ENCODE results near the gene BICC1.

The BICC1 gene

DNA sequence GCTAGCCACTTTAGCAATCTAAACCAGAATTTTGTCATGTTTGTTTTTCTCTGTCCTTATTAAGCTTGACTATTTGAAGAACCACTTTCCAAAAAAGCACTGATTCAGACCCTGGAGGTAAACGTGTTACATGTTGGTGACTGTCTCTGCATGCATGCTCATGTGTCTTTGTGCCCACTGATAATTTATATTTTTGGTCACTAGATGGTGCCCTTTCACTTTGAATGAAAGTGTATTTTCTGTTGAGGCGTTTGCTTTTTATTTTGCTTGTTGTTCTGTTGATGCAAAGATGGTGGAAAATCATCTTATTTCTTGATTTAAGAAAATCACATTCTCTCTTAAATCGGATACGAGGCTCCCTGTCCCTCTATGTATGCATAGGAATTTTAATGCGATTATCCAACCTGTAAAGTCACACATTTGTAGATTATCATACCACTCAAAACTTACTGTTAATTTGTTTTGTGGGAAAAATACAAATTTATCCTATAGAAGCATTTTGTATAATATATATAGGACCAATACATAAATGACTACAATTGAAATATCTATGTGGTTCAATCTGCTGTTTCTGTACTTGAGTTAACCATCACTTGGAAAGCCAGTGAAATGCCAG, 269.3 kb downstream of the BICC1 start:
- DNase-seq (ENCODE audit: low read depth) = no peak

DNA sequence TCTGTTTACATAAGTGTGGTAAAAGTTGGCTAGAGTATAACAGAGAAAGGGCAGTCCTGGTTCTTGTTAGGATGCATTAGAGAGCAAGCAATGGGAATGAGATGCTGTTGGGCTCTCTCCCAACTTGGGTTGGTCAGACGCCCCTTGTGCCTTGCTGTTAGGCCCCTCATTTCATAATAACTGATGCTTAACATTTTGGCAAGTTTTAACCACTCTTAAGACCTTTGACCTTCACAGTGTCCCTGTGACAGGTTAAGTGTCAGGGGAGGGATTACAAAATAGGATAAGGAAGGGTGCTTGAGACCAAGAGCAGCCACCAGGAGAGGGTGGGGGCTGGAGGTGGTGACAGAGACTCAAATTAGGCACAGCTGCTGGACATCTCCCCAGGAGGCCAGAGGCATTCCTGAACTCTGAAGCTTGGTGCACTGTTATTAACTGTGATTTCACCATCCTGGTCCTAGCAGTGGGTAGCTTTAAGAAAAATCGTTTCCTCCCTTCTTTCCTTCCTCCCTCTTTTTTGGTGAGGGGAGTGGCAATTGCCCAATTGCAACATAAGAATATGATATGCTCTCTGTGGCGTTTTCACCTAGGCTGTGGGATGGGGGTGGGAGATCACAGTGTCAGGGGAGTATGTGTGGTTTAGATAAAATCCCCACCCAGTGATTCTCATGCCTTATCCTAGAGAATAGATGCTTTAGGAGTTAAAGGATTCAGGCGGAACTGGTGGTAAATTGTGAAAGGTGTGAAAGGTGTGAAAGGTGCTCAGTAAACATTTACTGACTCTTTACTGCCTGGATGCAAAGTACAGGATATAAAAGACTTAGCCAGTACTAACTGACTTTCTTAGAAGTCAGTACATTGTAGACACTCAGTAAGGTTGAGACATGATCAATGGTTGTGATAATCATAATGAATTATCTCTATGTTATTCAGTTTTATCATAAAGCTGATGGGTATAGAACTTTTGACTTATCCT, 270.5 kb downstream of the BICC1 start:
- DNase-seq (ENCODE audit: low read depth) = no peak

DNA sequence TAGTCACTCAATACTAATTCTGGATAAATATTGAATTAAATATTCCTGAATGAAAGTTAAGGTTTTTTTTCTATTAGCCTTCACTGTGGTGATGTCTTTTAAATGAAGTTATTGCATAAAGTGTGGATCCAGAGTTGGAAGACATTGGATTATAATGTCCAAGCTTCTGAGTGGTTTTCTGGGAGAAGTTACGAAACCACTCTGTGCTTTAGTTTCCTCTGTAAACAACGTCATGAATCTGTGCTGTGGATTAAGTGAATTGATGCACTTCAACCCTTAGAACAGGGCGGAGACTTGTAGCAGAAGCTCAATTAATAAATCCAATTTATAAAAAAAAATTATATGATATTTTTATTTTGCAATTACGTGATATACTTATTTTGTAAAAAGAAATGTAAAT, 271.7 kb downstream of the BICC1 start:
- no peak for DNase-seq (ENCODE audit: low read depth)

DNA sequence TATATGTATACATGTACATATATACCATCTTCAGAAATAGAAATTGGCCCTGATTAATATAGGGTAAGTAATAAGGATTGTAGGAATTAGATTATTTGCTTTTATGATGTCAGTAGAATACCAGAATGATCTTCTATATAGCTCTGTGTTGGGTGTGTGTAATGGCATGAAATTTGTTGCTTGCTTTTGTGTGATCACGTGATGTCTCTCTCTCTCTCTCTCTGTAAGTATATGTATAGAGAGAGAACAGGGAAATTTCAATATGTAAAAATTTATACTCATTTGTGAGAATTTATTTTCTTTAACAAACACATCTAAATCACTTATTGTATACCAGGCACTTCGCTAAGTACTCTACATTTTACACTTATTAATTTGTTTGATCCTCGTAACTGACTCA, 272.7 kb downstream of the BICC1 start:
- DNase-seq (ENCODE audit: low read depth) = no peak

DNA sequence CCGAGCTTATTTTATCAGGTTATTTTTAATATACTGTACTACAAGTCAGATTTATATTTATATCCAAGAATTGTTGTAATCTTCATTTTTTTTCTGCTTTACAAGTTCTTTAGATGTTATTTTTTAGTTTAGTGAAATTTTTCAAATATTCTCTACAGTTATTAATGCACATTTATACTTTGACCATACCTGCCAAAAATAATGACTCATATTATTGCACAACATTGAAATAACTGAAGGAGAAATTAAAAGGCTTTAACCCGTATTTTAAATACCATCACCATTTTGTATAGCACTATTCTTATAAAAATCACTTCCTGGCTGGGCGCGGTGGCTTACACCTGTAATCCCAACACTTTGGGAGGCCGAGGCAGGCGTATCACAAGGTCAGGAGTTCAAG, 278.5 kb downstream of the BICC1 start:
- DNase-seq (ENCODE audit: low read depth) = no peak

DNA sequence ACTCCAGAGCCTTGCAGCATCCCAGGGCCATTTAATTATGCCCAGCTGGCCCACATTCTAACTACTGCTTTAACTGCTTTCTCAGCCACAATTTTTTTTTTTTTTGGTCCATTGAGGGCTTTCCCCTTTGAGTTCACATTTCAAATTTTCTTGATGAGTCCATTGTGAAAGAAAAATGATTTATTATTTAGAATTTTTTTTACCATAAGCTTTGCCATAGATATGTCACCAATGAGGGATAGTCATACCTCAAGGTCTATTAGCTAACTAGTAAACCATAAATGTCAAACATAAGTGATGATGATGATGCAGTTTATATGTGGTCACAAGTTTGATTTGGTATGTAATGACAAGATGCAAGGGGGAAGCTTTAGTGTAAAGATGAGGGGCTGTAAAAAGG, 282.9 kb downstream of the BICC1 start:
- DNase-seq (ENCODE audit: low read depth) = no peak

DNA sequence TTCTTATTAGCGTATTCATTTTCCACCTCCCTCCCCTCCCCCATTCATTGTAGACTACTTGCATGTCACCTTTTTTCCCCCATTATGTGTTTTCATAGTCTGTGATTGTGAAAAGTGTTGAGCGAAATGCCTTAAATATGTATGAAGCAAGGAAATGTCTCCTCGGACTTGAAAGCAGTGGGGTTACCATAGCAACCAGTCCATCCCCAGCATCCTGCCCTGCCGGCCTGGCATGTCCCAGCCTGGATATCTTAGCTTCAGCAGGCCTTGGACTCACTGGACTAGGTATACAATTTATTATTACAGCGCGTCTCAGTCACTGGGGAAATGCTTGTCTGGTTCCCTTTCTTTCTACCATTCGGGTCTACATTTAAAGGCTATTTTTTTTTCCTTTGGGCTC, 283.6 kb downstream of the BICC1 start:
- DNase-seq (ENCODE audit: low read depth) = no peak

DNA sequence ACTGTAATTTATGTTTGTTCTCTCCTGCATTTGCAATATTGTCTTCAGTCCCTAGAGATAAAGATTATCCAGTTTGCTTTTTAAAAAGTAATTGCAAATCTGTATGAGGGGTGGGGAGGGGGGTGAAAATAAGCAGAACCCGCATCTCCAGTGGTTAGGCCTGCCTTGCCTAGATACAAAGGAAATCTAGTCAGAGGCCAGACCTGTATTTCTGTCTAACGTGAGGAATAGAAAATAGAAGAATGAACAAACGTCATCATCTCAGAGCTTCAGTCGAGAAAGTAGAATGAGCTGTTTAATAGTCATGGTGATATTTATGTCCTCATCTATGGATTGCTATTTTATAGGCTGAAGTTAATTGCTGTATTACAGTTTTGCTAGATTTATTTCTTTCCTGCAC, 284.2 kb downstream of the BICC1 start:
- DNase-seq (ENCODE audit: low read depth) = no peak

DNA sequence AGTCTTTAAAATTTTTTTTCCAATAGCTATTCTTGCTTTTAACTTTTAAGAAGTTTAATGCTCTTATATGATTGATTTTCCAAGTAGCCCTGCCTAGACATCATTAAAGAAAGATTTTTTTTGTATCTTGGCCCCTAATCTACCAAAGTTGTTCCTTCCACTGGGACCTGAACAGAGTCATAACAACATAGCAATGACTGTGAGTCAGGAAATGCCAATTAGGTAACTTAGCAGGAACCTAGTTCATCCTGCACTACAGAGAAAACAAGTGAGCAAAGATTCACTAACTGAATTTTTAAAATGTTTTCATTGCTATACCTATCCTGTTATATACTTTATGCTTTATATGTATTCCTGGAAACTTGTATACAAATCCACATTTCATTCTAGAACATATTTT, 284.7 kb downstream of the BICC1 start:
- DNase-seq (ENCODE audit: low read depth) = no peak

DNA sequence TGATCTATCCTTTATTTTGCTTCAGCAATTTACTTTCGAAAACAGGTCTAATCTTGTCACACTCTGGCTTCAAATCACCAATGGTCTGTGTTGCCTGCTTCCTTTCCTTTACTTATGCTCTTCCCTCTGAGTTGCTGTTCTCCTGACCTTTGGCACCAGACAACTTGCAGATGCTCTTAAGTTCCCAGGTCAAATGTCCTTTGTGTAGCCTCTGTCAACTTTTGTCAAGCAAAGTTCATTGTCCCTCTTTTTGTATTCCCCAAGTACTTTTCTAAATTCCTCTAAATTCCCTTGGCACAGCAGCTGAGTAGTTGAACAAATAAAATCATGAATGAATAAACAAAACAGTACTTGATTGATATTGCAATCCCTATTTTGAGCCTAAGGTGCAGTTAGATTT, 289.4 kb downstream of the BICC1 start:
- DNase-seq (ENCODE audit: low read depth) = no peak

DNA sequence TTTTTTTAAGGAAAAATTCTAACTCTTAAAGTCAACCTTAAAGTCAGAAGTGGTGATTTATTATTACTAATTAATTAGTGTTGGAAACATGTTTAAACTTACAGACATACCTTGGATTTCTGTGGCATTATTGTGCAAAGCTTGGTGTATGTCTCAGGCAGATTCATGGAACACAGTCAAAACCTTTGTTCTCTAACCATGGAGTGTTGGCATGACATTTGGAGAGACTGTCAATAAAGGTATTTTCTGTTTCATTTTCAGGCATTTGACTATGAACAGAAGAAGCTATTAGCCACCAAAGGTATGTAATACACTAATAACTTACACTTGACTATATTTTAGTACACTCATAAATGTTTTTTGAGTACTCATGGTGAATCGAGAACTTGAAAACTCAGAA, 293.7 kb downstream of the BICC1 start:
- no peak for DNase-seq (ENCODE audit: low read depth)

DNA sequence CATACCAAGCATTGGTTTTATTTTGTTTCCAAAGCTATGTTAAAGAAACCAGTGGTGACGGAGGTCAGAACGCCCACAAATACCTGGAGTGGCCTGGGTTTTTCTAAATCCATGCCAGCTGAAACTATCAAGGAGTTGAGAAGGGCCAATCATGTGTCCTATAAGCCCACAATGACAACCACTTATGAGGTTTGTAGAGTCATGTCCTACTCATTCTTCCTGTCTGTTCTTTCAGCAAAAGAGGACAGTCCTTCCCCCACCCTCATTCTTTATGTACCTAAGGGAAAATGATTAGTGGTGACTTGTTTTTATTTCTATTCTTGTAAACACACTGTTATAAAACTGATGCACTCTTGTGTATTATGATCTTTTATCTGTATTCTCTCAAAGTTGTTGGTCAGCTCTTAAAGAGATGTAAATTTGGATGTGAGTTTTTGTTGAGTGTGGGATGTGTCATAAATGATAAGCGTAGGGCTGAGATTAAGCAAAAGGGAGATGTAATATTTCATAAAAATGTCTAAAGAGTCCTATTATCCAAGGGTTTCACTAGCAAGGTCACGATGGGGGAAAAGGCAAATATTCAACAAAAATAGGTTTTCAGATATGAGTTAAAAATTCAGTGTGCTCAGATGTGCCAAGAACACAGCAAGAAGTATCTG, 294.4 kb downstream of the BICC1 start:
- DNase-seq (ENCODE audit: low read depth) = no peak

DNA sequence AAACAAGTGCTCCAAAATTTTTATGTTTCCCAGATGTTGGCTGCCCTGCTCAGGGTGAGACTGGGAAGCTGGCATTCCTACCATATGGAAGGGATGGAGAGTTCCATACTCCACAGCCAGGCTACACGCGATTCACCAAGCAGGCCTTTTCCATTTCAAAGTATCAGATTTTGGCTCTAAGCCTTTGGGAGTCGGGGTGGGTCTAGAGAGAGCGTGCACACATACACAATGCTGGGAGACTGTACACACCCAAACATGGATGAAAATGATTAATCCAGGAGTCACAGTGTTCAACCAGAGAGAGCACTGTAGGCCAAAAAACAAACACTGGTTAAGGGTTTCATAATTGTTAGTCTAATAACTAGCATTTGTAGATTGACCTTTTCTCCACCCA, 295.0 kb downstream of the BICC1 start:
- DNase-seq (ENCODE audit: low read depth) = no peak

DNA sequence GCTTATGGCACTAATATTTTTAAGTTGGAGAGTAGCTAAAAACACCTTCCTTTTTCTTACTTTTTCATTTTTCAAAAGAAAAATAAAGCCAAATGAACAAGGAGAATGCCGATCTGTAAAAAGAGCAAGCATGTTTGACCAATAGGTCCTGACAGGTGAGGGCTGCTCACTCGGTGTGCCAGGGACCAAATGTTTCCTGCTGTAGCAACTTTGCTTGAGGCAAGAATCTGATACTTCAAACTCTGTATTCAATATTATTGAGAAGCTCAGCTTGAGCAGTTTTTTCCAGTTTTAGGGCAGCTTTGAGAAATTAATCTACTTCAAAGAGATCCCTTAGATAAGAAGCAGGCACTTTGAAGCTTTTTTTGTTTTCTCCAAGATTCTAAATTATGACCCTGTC, 298.1 kb downstream of the BICC1 start:
- DNase-seq (ENCODE audit: low read depth) = no peak

DNA sequence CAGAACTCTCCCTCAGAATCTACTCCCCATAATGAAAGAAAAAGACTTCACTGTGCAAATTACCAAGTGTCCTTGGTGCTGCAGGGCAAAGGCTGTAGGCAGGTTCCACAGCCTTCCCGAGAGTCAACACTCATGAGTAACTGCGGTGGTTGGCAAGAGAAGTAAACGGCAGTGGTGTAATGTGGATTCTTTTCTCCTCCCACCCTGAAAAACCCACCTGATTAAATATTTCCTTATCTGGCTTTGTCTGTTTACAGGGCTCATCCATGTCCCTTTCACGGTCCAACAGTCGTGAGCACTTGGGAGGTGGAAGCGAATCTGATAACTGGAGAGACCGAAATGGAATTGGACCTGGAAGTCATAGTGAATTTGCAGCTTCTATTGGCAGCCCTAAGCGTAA, 300.9 kb downstream of the BICC1 start:
- DNase-seq (ENCODE audit: low read depth) = no peak

DNA sequence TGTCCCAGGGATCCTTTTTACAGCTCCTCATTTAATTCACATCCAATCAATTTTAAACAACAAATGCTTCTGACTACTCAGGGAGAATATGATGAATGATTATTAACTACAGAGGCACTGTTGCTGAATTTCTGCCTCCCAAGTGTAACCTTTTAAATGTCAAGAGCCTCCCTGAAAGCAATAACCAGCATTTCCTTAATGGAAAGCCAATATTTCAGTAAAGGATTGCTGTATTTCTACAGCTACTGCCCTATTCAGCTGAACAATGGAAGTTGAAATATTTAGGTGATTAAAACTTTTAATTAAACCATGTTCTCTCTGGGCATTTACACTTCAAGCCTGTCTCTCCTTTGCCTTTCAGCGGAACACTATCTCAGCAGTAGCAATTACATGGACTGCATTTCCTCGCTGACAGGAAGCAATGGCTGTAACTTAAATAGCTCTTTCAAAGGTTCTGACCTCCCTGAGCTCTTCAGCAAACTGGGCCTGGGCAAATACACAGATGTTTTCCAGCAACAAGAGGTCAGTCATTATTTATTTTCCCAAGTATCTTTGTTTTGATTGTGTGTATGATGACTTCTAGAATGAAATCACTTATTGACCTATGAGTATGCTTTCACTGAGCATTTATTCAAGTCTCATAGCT, 304.7 kb downstream of the BICC1 start:
- DNase-seq (ENCODE audit: low read depth) = no peak

DNA sequence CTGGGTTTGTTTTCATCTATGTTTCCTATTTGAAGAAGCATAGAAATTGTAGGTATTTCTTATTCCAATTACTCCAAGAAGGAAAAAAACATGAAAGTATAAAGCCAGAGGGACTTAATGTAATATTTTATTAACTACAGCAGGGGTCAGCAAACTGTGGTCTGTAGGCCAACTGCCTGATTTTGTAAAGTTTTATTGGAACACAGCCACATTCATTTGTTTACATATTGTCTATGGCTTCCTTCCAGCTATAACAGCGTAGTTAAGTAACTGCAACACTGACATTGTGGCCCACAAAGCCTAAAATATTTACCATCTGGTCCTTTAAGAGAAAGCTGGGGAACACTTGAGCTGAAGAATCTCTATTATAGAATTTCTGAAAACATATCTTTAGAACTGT, 306.2 kb downstream of the BICC1 start:
- no peak for DNase-seq (ENCODE audit: low read depth)

DNA sequence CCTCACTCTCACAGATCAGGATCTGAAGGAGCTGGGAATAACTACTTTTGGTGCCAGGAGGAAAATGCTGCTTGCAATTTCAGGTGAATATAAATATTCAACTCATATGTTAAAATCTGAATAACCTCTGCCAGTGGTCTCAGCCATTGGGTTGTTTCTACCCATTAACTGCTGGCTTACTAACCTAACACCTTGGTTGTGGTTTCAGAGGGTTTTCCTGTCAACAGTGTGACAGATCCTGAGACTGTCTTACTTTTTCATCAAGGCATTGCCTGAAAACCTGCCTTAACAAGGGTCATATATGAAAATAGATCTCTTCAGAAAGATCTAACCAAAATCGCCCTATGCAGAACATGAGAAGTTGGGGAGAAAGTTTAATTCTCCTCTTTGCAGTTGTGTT, 307.7 kb downstream of the BICC1 start:
- no peak for DNase-seq (ENCODE audit: low read depth)

DNA sequence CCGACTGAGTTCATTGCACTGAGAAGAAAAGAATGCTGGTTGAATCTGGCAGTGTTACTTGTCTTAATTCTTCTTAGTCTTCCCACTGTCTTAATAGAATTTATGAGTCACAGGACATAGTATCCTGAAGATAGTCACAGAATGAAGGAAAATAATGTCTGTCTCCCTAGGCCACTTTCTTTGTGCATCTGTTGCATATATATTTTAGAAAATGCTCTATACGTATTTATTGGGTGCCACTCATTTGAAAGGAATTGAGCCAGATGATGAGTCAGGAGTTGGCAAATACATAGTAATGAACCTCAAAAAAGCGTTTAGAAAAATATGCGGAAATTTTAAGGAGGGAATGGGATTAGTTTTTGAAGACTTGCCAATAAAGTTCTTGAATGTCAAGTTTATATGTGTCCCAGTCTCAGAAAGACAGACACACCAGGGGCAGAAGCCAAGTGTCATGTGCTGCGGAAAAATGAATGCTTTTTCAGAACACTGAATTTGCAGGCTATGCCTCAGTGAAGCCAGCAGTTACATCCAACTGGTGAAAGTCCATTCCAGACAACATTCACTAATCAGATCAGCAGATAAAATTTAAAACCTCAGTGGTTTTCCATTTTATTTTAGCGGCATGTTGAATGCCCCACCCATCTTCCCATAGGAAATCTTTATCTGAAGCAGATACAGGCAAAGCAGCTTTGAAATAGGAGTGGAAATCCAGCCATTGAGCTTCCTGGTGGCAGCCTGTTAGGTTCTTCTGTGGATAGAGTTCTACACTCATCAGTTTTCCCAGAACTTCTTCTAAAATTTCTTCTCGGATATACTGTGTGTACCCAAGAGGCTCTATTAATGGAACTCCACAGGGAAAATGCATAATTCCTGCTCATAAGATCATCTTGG, 308.4 kb downstream of the BICC1 start:
- no peak for DNase-seq (ENCODE audit: low read depth)

DNA sequence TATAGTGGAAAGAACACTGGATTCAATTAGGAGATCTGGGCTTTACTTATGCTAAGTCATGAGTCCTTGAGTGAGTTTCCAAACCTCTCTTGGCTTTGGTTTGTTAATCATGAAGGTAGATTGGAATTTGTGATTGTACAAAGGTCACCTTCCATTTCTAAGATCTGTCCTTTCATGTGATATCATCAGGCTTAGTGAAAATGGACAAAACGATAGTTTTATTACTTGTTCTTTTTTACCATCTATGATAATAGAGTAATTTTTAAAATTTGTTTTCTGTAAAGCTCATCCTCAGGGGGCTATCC, 309.0 kb downstream of the BICC1 start:
- DNase-seq (ENCODE audit: low read depth) = no peak

DNA sequence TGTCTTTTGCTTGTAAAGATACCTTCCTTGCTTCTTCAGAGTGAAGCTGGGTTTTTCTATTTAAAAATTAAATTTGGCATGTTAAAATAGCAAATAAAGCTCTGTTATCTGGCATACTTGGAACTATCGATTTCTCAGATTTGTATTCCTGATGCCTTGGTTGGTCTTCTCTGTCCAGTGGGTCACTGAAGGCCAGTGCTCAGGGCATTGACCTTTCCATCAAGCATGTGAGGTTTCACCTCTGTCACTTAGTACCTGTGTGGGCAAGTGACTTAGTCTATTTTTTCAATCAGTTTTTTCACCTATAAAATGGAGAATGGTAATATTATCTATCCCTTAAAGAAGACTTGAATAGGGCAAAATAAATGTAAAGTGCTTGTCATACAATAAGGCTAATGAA, 311.3 kb downstream of the BICC1 start:
- no peak for DNase-seq (ENCODE audit: low read depth)

DNA sequence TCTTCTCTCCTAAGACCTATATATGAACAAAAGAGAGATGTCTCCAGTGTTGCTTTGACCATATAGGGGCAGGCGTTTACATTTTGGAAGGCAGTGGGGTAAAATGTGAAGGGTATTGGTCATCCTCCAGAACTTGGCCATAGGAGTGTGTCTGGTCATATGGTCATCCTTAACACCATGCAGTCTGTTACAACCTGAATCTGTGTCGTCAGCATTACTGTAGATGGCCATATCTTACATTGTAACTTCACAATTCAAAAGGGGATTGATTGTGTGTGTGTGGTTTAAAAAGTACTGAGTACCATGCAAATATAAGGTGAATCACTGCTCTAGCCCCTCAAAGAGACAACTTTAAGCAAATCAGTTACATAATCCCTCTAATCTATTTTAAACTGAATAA, 311.7 kb downstream of the BICC1 start:
- DNase-seq (ENCODE audit: low read depth) = no peak

Data from stimulated activated CD8-positive, alpha-beta memory T cell treated with anti-CD3 and anti-CD28 coated beads, Interleukin-12 subunit alpha, Interleukin-12 subunit beta, amount 100 ng/mL, for 1 hour (primary cell).